Astrocyte of the spinal cord (primary cell): ENCODE measurements around the gene LSAMP.

ENCODE experiments used
- DNase-seq: peaks from one replicate; pipeline ENCODE4 v3.0.0; 2011; ENCODE audit warnings: low read depth, low spot score
- H3K4me3 ChIP-seq: 2 replicates; pipeline ENCODE4 v1.5.1; 2011; ENCODE audit warnings: low read depth, mild to moderate bottlenecking, low read length, moderate library complexity
- in situ Hi-C: cut with HindIII; loops from 2 replicates; pipeline ENCODE4 v1.10.0; 2017; ENCODE audit warnings: low sequenced_read_pairs
- TF ChIP-seq, protein P1 (sequence below): IDR thresholded peaks from 2 replicates; pipeline ENCODE4 v1.5.1; 2012; ENCODE audit warnings: low read depth, mild to moderate bottlenecking, low read length, inconsistent platforms

The LSAMP gene

GRCh38 chr3:116350119-116350733 is 95.1 kb downstream of the LSAMP start:
- TF ChIP-seq, protein P1, sequence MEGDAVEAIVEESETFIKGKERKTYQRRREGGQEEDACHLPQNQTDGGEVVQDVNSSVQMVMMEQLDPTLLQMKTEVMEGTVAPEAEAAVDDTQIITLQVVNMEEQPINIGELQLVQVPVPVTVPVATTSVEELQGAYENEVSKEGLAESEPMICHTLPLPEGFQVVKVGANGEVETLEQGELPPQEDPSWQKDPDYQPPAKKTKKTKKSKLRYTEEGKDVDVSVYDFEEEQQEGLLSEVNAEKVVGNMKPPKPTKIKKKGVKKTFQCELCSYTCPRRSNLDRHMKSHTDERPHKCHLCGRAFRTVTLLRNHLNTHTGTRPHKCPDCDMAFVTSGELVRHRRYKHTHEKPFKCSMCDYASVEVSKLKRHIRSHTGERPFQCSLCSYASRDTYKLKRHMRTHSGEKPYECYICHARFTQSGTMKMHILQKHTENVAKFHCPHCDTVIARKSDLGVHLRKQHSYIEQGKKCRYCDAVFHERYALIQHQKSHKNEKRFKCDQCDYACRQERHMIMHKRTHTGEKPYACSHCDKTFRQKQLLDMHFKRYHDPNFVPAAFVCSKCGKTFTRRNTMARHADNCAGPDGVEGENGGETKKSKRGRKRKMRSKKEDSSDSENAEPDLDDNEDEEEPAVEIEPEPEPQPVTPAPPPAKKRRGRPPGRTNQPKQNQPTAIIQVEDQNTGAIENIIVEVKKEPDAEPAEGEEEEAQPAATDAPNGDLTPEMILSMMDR, result no peak

GRCh38 chr3:116348216-116348615 is 97.1 kb downstream of the LSAMP start:
- TF ChIP-seq, protein P1, result no peak
- DNase-seq, result no peak
- in situ Hi-C loops, result no loop called here
- no peak overlapping the region for H3K4me3 ChIP-seq

More at GRCh38 chr3:116350119-116350733, 95.1 kb downstream of the LSAMP start:
- in situ Hi-C loops, result no loop called here
- no peak overlapping the region for H3K4me3 ChIP-seq
- no peak for DNase-seq

GRCh38 chr3:116342499-116342898 is 102.8 kb downstream of the LSAMP start:
- TF ChIP-seq, protein P1, result no peak
- in situ Hi-C loops, result no loop called here
- H3K4me3 ChIP-seq, result no peak overlapping the region
- no peak for DNase-seq

DNA sequence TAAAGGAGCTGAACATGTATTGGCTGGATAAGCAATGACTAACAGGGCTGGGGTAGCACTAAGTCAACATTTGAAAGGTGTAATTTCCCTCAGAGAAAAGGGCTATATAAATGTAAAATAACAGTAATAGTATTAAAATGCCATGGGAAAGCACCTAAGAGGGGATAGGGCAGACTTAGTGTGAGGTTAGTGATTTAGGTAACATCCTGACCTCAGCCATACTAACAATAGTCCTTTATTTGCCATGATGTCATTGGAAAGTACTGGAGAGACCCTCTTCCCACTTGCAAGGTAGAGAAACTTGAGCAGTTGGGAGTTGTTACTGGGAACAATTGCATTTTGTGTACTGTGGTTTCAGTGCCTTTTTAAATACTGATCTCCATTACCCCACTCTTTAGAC is 103.4 kb downstream of the LSAMP start:
- in situ Hi-C loops, result no loop called here
- DNase-seq, result no peak
- H3K4me3 ChIP-seq, result no peak overlapping the region
- TF ChIP-seq, protein P1, result no peak

DNA sequence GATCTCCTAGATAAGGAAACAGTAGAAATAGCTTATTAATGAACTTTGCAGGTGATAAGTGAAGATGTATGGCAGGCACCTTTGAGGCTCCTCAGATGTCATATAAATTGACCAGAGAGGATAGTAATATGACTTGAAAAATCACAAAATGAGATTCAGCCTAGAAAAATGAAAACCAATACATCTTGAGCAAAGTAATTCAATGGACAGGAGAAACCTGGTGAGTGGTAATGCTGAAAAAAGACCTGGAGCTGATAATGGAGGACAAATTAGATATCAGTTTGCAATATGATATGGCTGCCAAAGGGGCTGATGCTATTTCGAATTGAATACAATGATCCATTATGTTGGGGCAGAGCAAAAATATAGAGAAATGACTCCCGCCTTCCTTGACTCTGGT is 103.9 kb downstream of the LSAMP start:
- in situ Hi-C loops, result no loop called here
- TF ChIP-seq, protein P1, result no peak

GRCh38 chr3:116340680-116341216 is 104.5 kb downstream of the LSAMP start:
- no peak overlapping the region for H3K4me3 ChIP-seq
- in situ Hi-C loops, result no loop called here
- TF ChIP-seq, protein P1, result no peak
- no peak for DNase-seq

More for the DNA sequence above, 103.9 kb downstream of the LSAMP start:
- H3K4me3 ChIP-seq, result no peak overlapping the region
- no peak for DNase-seq
